Activated CD8-positive, alpha-beta T cell treated with anti-CD3 and anti-CD28 coated beads for 36 hours (primary cell): ENCODE results near the gene NXPH1. TPM values are rescaled to one million over a fixed set of nuclear protein-coding genes. Genes with fewer than 3 reads are reported as not detected.

Source experiments
- ATAC-seq: fragments of 200-7000 bp; cut with Tn5 transposase; one replicate; pipeline ENCODE4 v1.10.0; 2021; ENCODE audit warnings: mild to moderate bottlenecking, moderate library complexity
- CTCF ChIA-PET: fragments of 350-600 bp; sonication (Branson Sonifier 250); formaldehyde crosslinking; loops from one replicate; lab custom pipeline; 2021; ENCODE audit warnings: antibody characterized with exemption; lab: Charles Lee
- POLR2A ChIA-PET: fragments of 350-600 bp; sonication (Branson Sonifier 250); formaldehyde crosslinking; loops from one replicate; lab custom pipeline; 2021; ENCODE audit warnings: antibody characterized with exemption; lab: Charles Lee
- DNase-seq: peaks from one replicate; pipeline ENCODE4 v3.0.0-alpha.2; 2020
- H3K27ac Mint-ChIP-seq: one replicate; pipeline ENCODE4 v1.8.0; 2021; ENCODE audit warnings: mild to moderate bottlenecking, mixed read lengths
- H3K27me3 Mint-ChIP-seq: one replicate; pipeline ENCODE4 v1.8.0; 2021; ENCODE audit warnings: mixed read lengths
- H3K36me3 Mint-ChIP-seq: one replicate; pipeline ENCODE4 v1.8.0; 2021; ENCODE audit warnings: low read depth, mixed read lengths
- H3K4me1 Mint-ChIP-seq: one replicate; pipeline ENCODE4 v1.8.0; 2021; ENCODE audit warnings: low read depth, mixed read lengths
- H3K4me3 Mint-ChIP-seq: one replicate; pipeline ENCODE4 v1.8.0; 2021; ENCODE audit warnings: mild to moderate bottlenecking, moderate library complexity, mixed read lengths
- H3K9me3 Mint-ChIP-seq: one replicate; pipeline ENCODE4 v1.8.0; 2021; ENCODE audit warnings: mixed read lengths
- CTCF ChIP-seq: fragments of 200-600 bp; IDR thresholded peaks from one replicate; pipeline ENCODE4 v1.8.0; 2022; ENCODE audit warnings: antibody characterized with exemption, mild to moderate bottlenecking
- intact Hi-C: fragments of 100-400 bp; cut with micrococcal nuclease; formaldehyde crosslinking; loops from one replicate; pipeline ENCODE4 v1.10.0; 2022
- total RNA-seq, 2 experiments: library from RNA; stranded (reverse); gene quantifications; one replicate each; pipeline ENCODE4 v1.2.3, GENCODE V29; 2021

The NXPH1 gene
- total RNA-seq, 2 experiments from 2014 or later, result not detected

GRCh38 chr7:8582728-8583127 lies 149.3 kb downstream of the NXPH1 start:
- DNase-seq (no peak), ATAC-seq (no peak)
- no peak overlapping the region for H3K4me3 Mint-ChIP-seq
- H3K27me3 Mint-ChIP-seq, result no peaks in the 10 kb centered on the region
- TF ChIP-seq CTCF, result no peak
- CTCF ChIA-PET, result no interaction called here
- no peak overlapping the region for H3K27ac Mint-ChIP-seq
- H3K9me3 Mint-ChIP-seq, result no peaks in the 10 kb centered on the region
- no peaks in the 10 kb centered on the region for H3K36me3 Mint-ChIP-seq
- H3K4me1 Mint-ChIP-seq, result no peaks in the 10 kb centered on the region
- POLR2A ChIA-PET, result no interaction called here
- intact Hi-C loops, result no loop called here

GRCh38 chr7:8585591-8585990 lies 152.2 kb downstream of the NXPH1 start:
- TF ChIP-seq CTCF, result no peak
- POLR2A ChIA-PET, result no interaction called here
- H3K4me3 Mint-ChIP-seq, result no peak overlapping the region

GRCh38 chr7:8590225-8590624 lies 156.8 kb downstream of the NXPH1 start:
- Mint-ChIP-seq H3K27ac (no peak overlapping the region), H3K4me3 (no peak overlapping the region), H3K9me3 (no peaks in the 10 kb centered on the region), H3K27me3 (no peaks in the 10 kb centered on the region), H3K4me1 (no peaks in the 10 kb centered on the region), H3K36me3 (no peaks in the 10 kb centered on the region)
- ChIA-PET CTCF (no interaction called here), POLR2A (no interaction called here)
- no peak for TF ChIP-seq CTCF
- intact Hi-C loops, result no loop called here
- DNase-seq, result no peak
- no peak for ATAC-seq

More at GRCh38 chr7:8585591-8585990, 152.2 kb downstream of the NXPH1 start:
- intact Hi-C loops, result no loop called here
- no peaks in the 10 kb centered on the region for H3K9me3 Mint-ChIP-seq
- H3K27ac Mint-ChIP-seq, result no peak overlapping the region
- H3K27me3 Mint-ChIP-seq, result no peaks in the 10 kb centered on the region
- no peaks in the 10 kb centered on the region for H3K36me3 Mint-ChIP-seq
- ATAC-seq, result no peak
- CTCF ChIA-PET, result no interaction called here
- no peak for DNase-seq
- H3K4me1 Mint-ChIP-seq, result no peaks in the 10 kb centered on the region

GRCh38 chr7:8590791-8591190 lies 157.4 kb downstream of the NXPH1 start:
- CTCF ChIA-PET, result no interaction called here

GRCh38 chr7:8591289-8591688 lies 157.9 kb downstream of the NXPH1 start:
- ChIA-PET POLR2A (no interaction called here), CTCF (no interaction called here)
- no peak for TF ChIP-seq CTCF
- H3K9me3 Mint-ChIP-seq, result no peaks in the 10 kb centered on the region
- H3K4me1 Mint-ChIP-seq, result no peaks in the 10 kb centered on the region
- ATAC-seq, result no peak
- no peak overlapping the region for H3K27ac Mint-ChIP-seq
- no peak for DNase-seq
- H3K27me3 Mint-ChIP-seq, result no peaks in the 10 kb centered on the region
- no peak overlapping the region for H3K4me3 Mint-ChIP-seq
- no peaks in the 10 kb centered on the region for H3K36me3 Mint-ChIP-seq
- intact Hi-C loops, result no loop called here

More at GRCh38 chr7:8590791-8591190, 157.4 kb downstream of the NXPH1 start:
- POLR2A ChIA-PET, result no interaction called here
- H3K27ac Mint-ChIP-seq, result no peak overlapping the region
- TF ChIP-seq CTCF, result no peak
- H3K4me3 Mint-ChIP-seq, result no peak overlapping the region
- DNase-seq, result no peak
- no peak for ATAC-seq
- H3K9me3 Mint-ChIP-seq, result no peaks in the 10 kb centered on the region
- intact Hi-C loops, result no loop called here
- H3K27me3 Mint-ChIP-seq, result no peaks in the 10 kb centered on the region
- H3K4me1 Mint-ChIP-seq, result no peaks in the 10 kb centered on the region
- no peaks in the 10 kb centered on the region for H3K36me3 Mint-ChIP-seq
